Measurements from ENCODE around the gene KLRF1.
"Not testable (repeated sequence)": the region's sequence is repeated elsewhere in the genome, so short reads cannot be mapped to it uniquely, and the experiment has no call there.

KLRF1 gene

GRCh38 chr12:9868951-9869306 lies 41.6 kb downstream of the KLRF1 start:
- no peak for FAIRE-seq

GRCh38 chr12:9869307-9870161 lies 42.3 kb downstream of the KLRF1 start, which contains the start of gene CLEC2B:
Gene CLEC2B, minus strand, starts transcription at chr12:9869354.
- DNase-seq (ENCODE audit: insufficient read length, low spot score) (no peak), FAIRE-seq (peak; percentile 89)

More at GRCh38 chr12:9868951-9869306, 41.6 kb downstream of the KLRF1 start:
- DNase-seq (ENCODE audit: insufficient read length, low spot score): no peak

- peak; percentile 21 for FAIRE-seq
- no peak for DNase-seq (ENCODE audit: insufficient read length, low spot score)
These were observed 43.1 kb downstream of the KLRF1 start for GRCh38 chr12:9870286-9870866.

- FAIRE-seq: no peak
- DNase-seq (ENCODE audit: insufficient read length, low spot score): no peak
These were observed 44.9 kb downstream of the KLRF1 start for GRCh38 chr12:9872162-9872561.

GRCh38 chr12:9872742-9873141 lies 45.5 kb downstream of the KLRF1 start:
- DNase-seq (ENCODE audit: insufficient read length, low spot score) (no peak), FAIRE-seq (no peak)

- not testable (repeated sequence) for FAIRE-seq; DNase-seq (ENCODE audit: insufficient read length, low spot score)
These were observed 48.8 kb downstream of the KLRF1 start for GRCh38 chr12:9876120-9876519.

- FAIRE-seq (no peak), DNase-seq (ENCODE audit: insufficient read length, low spot score) (no peak)
These were observed 53.3 kb downstream of the KLRF1 start for GRCh38 chr12:9880532-9881078.

- FAIRE-seq: no peak
- no peak for DNase-seq (ENCODE audit: insufficient read length, low spot score)
These were observed 54.0 kb downstream of the KLRF1 start, which contains the start of gene KLRF2 for GRCh38 chr12:9881246-9881645. Gene KLRF2, plus strand, starts transcription at chr12:9881489. Its CDS starts 107 bp downstream, at chr12:9881596.

GRCh38 chr12:9881988-9882387 lies 54.7 kb downstream of the KLRF1 start:
- FAIRE-seq (no peak), DNase-seq (ENCODE audit: insufficient read length, low spot score) (no peak)

- FAIRE-seq (no peak), DNase-seq (ENCODE audit: insufficient read length, low spot score) (no peak)
These were observed 55.9 kb downstream of the KLRF1 start for GRCh38 chr12:9883175-9883574.

GRCh38 chr12:9888665-9889273 lies 61.5 kb downstream of the KLRF1 start:
- no peak for FAIRE-seq
- no peak for DNase-seq (ENCODE audit: insufficient read length, low spot score)

Data from GM19239 (cell line).